Loucy (cell line): ENCODE results near the gene FAM117A.

Source experiments
- EZH2phosphoT487 ChIP-seq: fragments of 200-600 bp; IDR thresholded peaks from 2 replicates; pipeline ENCODE4 v1.6.1; 2018; ENCODE audit warnings: antibody characterized with exemption, mild to moderate bottlenecking, moderate library complexity, borderline replicate concordance
- TF ChIP-seq, protein P1 (sequence below): fragments of 200-600 bp; sonication (generic); conservative IDR thresholded peaks from 2 replicates; pipeline ENCODE4 v1.5.1; 2014; ENCODE audit warnings: mild to moderate bottlenecking, antibody characterized with exemption, low read length

DNA sequence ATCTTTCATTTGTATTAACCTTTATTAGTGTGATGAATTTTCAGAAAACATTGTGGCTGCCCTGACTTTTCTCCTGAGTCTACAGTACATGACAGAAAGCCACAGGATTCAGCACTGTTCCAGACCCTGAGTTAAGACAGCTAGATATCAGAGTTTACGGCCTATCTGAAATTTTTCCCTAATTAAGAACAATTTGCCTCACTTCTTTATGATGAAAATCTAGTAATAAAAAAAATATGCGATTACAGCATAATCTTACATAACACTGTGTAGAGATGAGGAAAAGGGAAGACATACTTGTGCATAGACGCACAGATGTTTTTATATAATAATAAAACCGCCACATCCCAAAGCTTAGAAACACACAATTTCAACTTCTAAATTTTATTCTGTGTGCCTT, 93.3 kb downstream of the FAM117A start:
- TF ChIP-seq EZH2phosphoT487 = no peak
- TF ChIP-seq, protein P1, sequence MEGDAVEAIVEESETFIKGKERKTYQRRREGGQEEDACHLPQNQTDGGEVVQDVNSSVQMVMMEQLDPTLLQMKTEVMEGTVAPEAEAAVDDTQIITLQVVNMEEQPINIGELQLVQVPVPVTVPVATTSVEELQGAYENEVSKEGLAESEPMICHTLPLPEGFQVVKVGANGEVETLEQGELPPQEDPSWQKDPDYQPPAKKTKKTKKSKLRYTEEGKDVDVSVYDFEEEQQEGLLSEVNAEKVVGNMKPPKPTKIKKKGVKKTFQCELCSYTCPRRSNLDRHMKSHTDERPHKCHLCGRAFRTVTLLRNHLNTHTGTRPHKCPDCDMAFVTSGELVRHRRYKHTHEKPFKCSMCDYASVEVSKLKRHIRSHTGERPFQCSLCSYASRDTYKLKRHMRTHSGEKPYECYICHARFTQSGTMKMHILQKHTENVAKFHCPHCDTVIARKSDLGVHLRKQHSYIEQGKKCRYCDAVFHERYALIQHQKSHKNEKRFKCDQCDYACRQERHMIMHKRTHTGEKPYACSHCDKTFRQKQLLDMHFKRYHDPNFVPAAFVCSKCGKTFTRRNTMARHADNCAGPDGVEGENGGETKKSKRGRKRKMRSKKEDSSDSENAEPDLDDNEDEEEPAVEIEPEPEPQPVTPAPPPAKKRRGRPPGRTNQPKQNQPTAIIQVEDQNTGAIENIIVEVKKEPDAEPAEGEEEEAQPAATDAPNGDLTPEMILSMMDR = no peak
